Left colon (tissue), 2 donors: ENCODE data around the gene DET1. TPM values are rescaled to one million over a fixed set of nuclear protein-coding genes. Genes with fewer than 3 reads are reported as not detected.
"Not testable (repeated sequence)": the region's sequence is repeated elsewhere in the genome, so short reads cannot be mapped to it uniquely, and the experiment has no call there.

Source experiments
- ATAC-seq: fragments of 200-7000 bp; cut with Tn5 transposase; one replicate; pipeline ENCODE4 v1.9.1; 2020; ENCODE audit warnings: mild to moderate bottlenecking, moderate library complexity
- DNase-seq, 2 donors: peaks; one replicate each; pipeline ENCODE4 v3.0.0-alpha.2; 2020
- intact Hi-C, 2 donors: fragments of 100-400 bp; cut with DNase I in 1 of 2; cut with micrococcal nuclease in 1 of 2; formaldehyde crosslinking; loops; one replicate each; pipeline versions ENCODE4 v1.11.2 to v1.14.0; 2022; cut with DNase I, micrococcal nuclease
- total RNA-seq, 2 donors: library from RNA; stranded (reverse); fragmentation: NEBNext Ultra II Directional; extraction: Animal tissue kit (Norgen Biotek cat#: 25700); gene quantifications; one replicate each; pipeline ENCODE4 v1.2.1, GENCODE V29; 2021
- donor health status: DM: no; HTN: no; CAD: no.
- donor health status: DM: yes; HTN: yes; CAD: no.

Gene DET1
- total RNA-seq, 2 donors from 2014 or later, result 5.3 to 5.9 TPM

- ATAC-seq, result peak; percentile 76
- intact Hi-C loops, result loop anchor here in 1 of 2 donors (10.0 kb wide), 1 partner anchor 148 kb away; the partner anchor contains the start of gene AEN
- no peak for DNase-seq
These were observed 69.8 kb downstream of the DET1 start for GRCh38 chr15:88476635-88477060.

GRCh38 chr15:88473661-88474293 is 72.7 kb downstream of the DET1 start:
- intact Hi-C loops, result loop anchor here in 1 of 2 donors (10.0 kb wide), 1 partner anchor 151 kb away; the partner anchor contains the start of gene AEN
- not testable (repeated sequence) for ATAC-seq

GRCh38 chr15:88472225-88472624 is 74.3 kb downstream of the DET1 start:
- ATAC-seq (no peak), DNase-seq (no peak)
- intact Hi-C loops, result loop anchor here in 1 of 2 donors (10.0 kb wide), 1 partner anchor 153 kb away; the partner anchor contains the start of gene AEN

More at GRCh38 chr15:88473661-88474293, 72.7 kb downstream of the DET1 start:
- not testable (repeated sequence) for DNase-seq

GRCh38 chr15:88470625-88471372 is 75.7 kb downstream of the DET1 start:
- ATAC-seq, result peak; percentile 65
- no peak for DNase-seq
- intact Hi-C loops, result loop anchor here in 1 of 2 donors (10.0 kb wide), 1 partner anchor 154 kb away; the partner anchor contains the start of gene AEN

GRCh38 chr15:88469321-88469720 is 77.2 kb downstream of the DET1 start:
- intact Hi-C loops, result no loop called here

GRCh38 chr15:88468721-88469120 is 77.8 kb downstream of the DET1 start:
- intact Hi-C loops, DNase-seq, ATAC-seq: not testable (repeated sequence)

More at GRCh38 chr15:88469321-88469720, 77.2 kb downstream of the DET1 start:
- ATAC-seq (no peak), DNase-seq (no peak)

GRCh38 chr15:88467935-88468528 is 78.4 kb downstream of the DET1 start:
- ATAC-seq (no peak), DNase-seq (peak in 1 of 2 donors; percentile 22)
- intact Hi-C loops, result no loop called here

- ATAC-seq, result peak; percentile 93
- intact Hi-C loops, result no loop called here
- peak; percentile 87 to 95 for DNase-seq
These were observed 79.2 kb downstream of the DET1 start, which contains the start of the genes MRPL46 and MRPS11 for GRCh38 chr15:88467073-88467934. Gene MRPL46, minus strand, starts transcription at chr15:88467388. Its CDS starts 11 bp downstream, at chr15:88467377. Gene MRPS11, plus strand, starts transcription at chr15:88467708. Its CDS starts 10 bp downstream, at chr15:88467718.

- intact Hi-C loops, result no loop called here
- ATAC-seq (no peak), DNase-seq (no peak)
These were observed 80.8 kb downstream of the DET1 start for GRCh38 chr15:88465633-88466224.

- intact Hi-C loops, result no loop called here
- no peak for ATAC-seq
- no peak for DNase-seq
These were observed 82.5 kb downstream of the DET1 start for GRCh38 chr15:88463870-88464532.

Other genes starting within 250 kb of the DET1 start
- gene MRPL46, start 79.3 kb downstream of the DET1 start, total RNA-seq, result 10 to 100 TPM; 23.6 to 31.8 TPM
- gene MRPS11, start 79.0 kb downstream of the DET1 start, total RNA-seq, result 10 to 100 TPM; 45.9 to 50.2 TPM
- 10 to 100 TPM; 11.4 to 16.9 TPM for gene AEN, start 74.7 kb upstream of the DET1 start, total RNA-seq
- 10 to 100 TPM; 46.2 to 85.5 TPM for gene ISG20, start 92.3 kb upstream of the DET1 start, total RNA-seq